Right lobe of liver (tissue), 6 donors: Measurements from ENCODE around the gene CACNA2D3. TPM values are rescaled to one million over a fixed set of nuclear protein-coding genes. Genes with fewer than 3 reads are reported as not detected.
A peak's percentile ranks its signal among the peaks of the same experiment; 100 is the strongest.

Experiments
- ATAC-seq, 4 donors: fragments of 200-7000 bp; cut with Tn5 transposase; one replicate each; pipeline ENCODE4 v1.9.1; 2020; ENCODE audit warnings: mild to moderate bottlenecking in 4 of 4, moderate library complexity in 4 of 4
- DNase-seq, 3 donors: peaks; one replicate each; pipeline ENCODE4 v3.0.0-alpha.2; 2020
- H3K27ac ChIP-seq, 3 donors: fragments of 200-600 bp; one replicate each; pipeline ENCODE4 v1.8.0; 2022
- H3K27me3 ChIP-seq, 2 donors: fragments of 200-600 bp; one replicate each; pipeline ENCODE4 v1.8.0; 2022
- H3K36me3 ChIP-seq, 4 donors: fragments of 200-600 bp; sonication (generic) in 1 of 4; one replicate each; pipeline versions ENCODE4 v1.5.1 to v1.8.0; 2017 to 2022; ENCODE audit warnings: control low read depth in 1 of 4
- H3K4me1 ChIP-seq, 4 donors: fragments of 200-600 bp; sonication (generic) in 1 of 4; one replicate each; pipeline versions ENCODE4 v1.5.1 to v1.8.0; 2017 to 2022; ENCODE audit warnings: control low read depth in 1 of 4
- H3K4me3 ChIP-seq, 3 donors: fragments of 200-600 bp; one replicate each; pipeline ENCODE4 v1.8.0; 2022
- H3K9me3 ChIP-seq, 4 donors: fragments of 200-600 bp; sonication (generic) in 1 of 4; one replicate each; pipeline versions ENCODE4 v1.5.1 to v1.8.0; 2017 to 2022; ENCODE audit warnings: control low read depth in 1 of 4
- CTCF ChIP-seq, 4 donors: fragments of 200-600 bp in 3 of 4; fragments of 450-650 bp in 1 of 4; IDR thresholded peaks; one replicate each; pipeline versions ENCODE4 v1.5.1 to v1.8.0; 2016 to 2022; ENCODE audit warnings: antibody characterized with exemption in 4 of 4, mild to moderate bottlenecking in 2 of 4
- POLR2A ChIP-seq: fragments of 450-650 bp; IDR thresholded peaks from one replicate; pipeline ENCODE4 v1.6.1; 2017; ENCODE audit warnings: antibody characterized with exemption, mild to moderate bottlenecking
- WGBS: methylation state at CpG from one replicate; pipeline ENCODE4 v1.1.6; 2018; ENCODE audit warnings: low coverage, low lambda C conversion rate; ENCODE audit not compliant: insufficient coverage; ENCODE audit errors: missing lambda C conversion rate; 5-methylcytosine and 5-hydroxymethylcytosine counted together
- intact Hi-C, 2 donors: fragments of 100-400 bp; cut with DNase I; formaldehyde crosslinking; loops; one replicate each; pipeline versions ENCODE4 v1.11.2 to v1.14.1; 2022
- total RNA-seq, 6 experiments: library from RNA; depleted of rRNA in 2 of 6; stranded (reverse); fragments of >200 nt in 2 of 6; fragmentation: NEBNext Ultra II Directional in 3 of 6; extraction: Animal tissue kit (Norgen Biotek cat#: 25700) in 3 of 6; gene quantifications; one replicate each; pipeline versions ENCODE4 v1.1.0 to v1.2.4, GENCODE V29; 2016 to 2023
- donor health status: DM: no; HTN: yes; CAD: no.
- donor health status: DM: no; HTN: no; CAD: no.
- donor health status: DM: no; HTN: no; CAD: no.
- donor health status: DM: no; HTN: yes; CAD: no.
- donor health status: DM: no; HTN: yes; CAD: no.

Gene CACNA2D3
- total RNA-seq, 6 experiments from 2014 or later = 0.28 to 0.87 TPM; not detected in 4

GRCh38 chr3:54710954-54711353, 588.6 kb downstream of the CACNA2D3 start:
- intact Hi-C loops = no loop called here
- Histone ChIP-seq H3K36me3 (no peaks in the 10 kb centered on the region), H3K27me3 (no peaks in the 10 kb centered on the region), H3K4me3 (no peak overlapping the region), H3K27ac (no peak overlapping the region), H3K9me3 (no peaks in the 10 kb centered on the region), H3K4me1 (no peaks in the 10 kb centered on the region)
- TF ChIP-seq POLR2A = no peak
- no peak for TF ChIP-seq CTCF (IDR thresholded peaks at IDR 0.05)
- DNase-seq = no peak
- 34% methylated on average over 4 of the region's 5 CpGs for WGBS
- ATAC-seq = peak; percentile 70 to 78 (median 74)

- intact Hi-C loops = no loop called here
- ATAC-seq (no peak), DNase-seq (no peak)
- TF ChIP-seq CTCF (IDR thresholded peaks at IDR 0.05) = no peak
- TF ChIP-seq POLR2A = no peak
- H3K4me1 ChIP-seq = no peaks in the 10 kb centered on the region
- 49% methylated on average over 4 of the region's 5 CpGs for WGBS
- no peaks in the 10 kb centered on the region for H3K27me3 ChIP-seq
- H3K9me3 ChIP-seq = no peaks in the 10 kb centered on the region
- H3K4me3 ChIP-seq = no peak overlapping the region
- H3K27ac ChIP-seq = no peak overlapping the region
- no peaks in the 10 kb centered on the region for H3K36me3 ChIP-seq
These were observed 590.2 kb downstream of the CACNA2D3 start for GRCh38 chr3:54712539-54712938.

- no peaks in the 10 kb centered on the region for H3K4me1 ChIP-seq
- H3K9me3 ChIP-seq = no peaks in the 10 kb centered on the region
- no peaks in the 10 kb centered on the region for H3K36me3 ChIP-seq
- H3K4me3 ChIP-seq = no peak overlapping the region
- intact Hi-C loops = no loop called here
- TF ChIP-seq CTCF (IDR thresholded peaks at IDR 0.05) (no peak), POLR2A (no peak)
- ATAC-seq = no peak
- DNase-seq = no peak
- 39% methylated on average over 1 of the region's 1 CpG for WGBS
- H3K27ac ChIP-seq = no peak overlapping the region
- H3K27me3 ChIP-seq = no peaks in the 10 kb centered on the region
These were observed 590.7 kb downstream of the CACNA2D3 start for GRCh38 chr3:54713031-54713430.

GRCh38 chr3:54713455-54713854, 591.1 kb downstream of the CACNA2D3 start:
- WGBS = 29% methylated on average over 3 of the region's 3 CpGs
- H3K4me1 ChIP-seq = no peaks in the 10 kb centered on the region

More at GRCh38 chr3:54713455-54713854, 591.1 kb downstream of the CACNA2D3 start:
- H3K27me3 ChIP-seq = no peaks in the 10 kb centered on the region
- H3K27ac ChIP-seq = no peak overlapping the region
- no peak for DNase-seq
- no peaks in the 10 kb centered on the region for H3K36me3 ChIP-seq
- ATAC-seq = no peak
- TF ChIP-seq POLR2A (no peak), CTCF (IDR thresholded peaks at IDR 0.05) (no peak)
- intact Hi-C loops = no loop called here
- no peak overlapping the region for H3K4me3 ChIP-seq
- H3K9me3 ChIP-seq = no peaks in the 10 kb centered on the region
